OCI-LY1 (cell line): ENCODE results near the gene TEP1.

Source experiments
- EZH2 ChIP-seq: fragments of 200-600 bp; sonication (generic), shearing (Covaris generic); IDR thresholded peaks from 2 replicates; pipeline ENCODE4 v1.8.0; 2017; ENCODE audit warnings: borderline replicate concordance, mixed run types, mild to moderate bottlenecking, antibody characterized with exemption, low read length, moderate library complexity, mixed read lengths
- TF ChIP-seq, protein P1 (sequence below): fragments of 200-600 bp; sonication (generic), shearing (Covaris generic); IDR thresholded peaks from 2 replicates; pipeline ENCODE4 v1.5.1; 2017; ENCODE audit warnings: mild to moderate bottlenecking, antibody characterized with exemption, low read length, moderate library complexity, mixed read lengths

DNA sequence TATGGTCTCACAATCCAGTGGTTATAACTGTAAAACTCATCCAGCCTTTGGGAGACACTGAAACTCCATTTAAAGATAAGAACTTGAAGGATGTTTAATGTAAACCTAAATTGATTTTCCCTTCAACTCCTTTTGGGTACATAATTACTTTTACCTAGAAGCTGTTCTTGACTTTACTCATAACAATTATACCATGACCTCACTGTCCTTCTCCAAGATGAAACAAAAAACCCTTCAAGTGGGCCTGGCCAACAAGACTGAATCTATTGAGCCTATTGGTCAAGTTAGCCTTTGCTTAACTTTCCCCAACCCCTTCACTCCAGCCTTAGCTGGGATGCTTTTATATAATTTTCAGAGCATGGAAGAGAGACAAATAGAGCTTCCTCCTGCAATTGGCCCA, 47.4 kb downstream of the TEP1 start:
- TF ChIP-seq, protein P1, sequence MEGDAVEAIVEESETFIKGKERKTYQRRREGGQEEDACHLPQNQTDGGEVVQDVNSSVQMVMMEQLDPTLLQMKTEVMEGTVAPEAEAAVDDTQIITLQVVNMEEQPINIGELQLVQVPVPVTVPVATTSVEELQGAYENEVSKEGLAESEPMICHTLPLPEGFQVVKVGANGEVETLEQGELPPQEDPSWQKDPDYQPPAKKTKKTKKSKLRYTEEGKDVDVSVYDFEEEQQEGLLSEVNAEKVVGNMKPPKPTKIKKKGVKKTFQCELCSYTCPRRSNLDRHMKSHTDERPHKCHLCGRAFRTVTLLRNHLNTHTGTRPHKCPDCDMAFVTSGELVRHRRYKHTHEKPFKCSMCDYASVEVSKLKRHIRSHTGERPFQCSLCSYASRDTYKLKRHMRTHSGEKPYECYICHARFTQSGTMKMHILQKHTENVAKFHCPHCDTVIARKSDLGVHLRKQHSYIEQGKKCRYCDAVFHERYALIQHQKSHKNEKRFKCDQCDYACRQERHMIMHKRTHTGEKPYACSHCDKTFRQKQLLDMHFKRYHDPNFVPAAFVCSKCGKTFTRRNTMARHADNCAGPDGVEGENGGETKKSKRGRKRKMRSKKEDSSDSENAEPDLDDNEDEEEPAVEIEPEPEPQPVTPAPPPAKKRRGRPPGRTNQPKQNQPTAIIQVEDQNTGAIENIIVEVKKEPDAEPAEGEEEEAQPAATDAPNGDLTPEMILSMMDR: no peak
- TF ChIP-seq EZH2: no peak
